Heart left ventricle (tissue), 13 donors: ENCODE data around the gene PCDH8.

ENCODE experiments used
- POLR2A ChIP-seq, 2 donors: fragments of 450-650 bp; IDR thresholded peaks; one replicate each; pipeline ENCODE4 v1.6.1; 2017; ENCODE audit warnings: antibody characterized with exemption in 2 of 2, mild to moderate bottlenecking in 2 of 2, moderate library complexity in 2 of 2
- TF ChIP-seq, protein P1 (sequence below), 12 donors: fragments of 200-600 bp; sonication (generic) in 4 of 12; IDR thresholded peaks; one replicate each; pipeline versions ENCODE4 v1.5.0 to v1.8.0; 2018 to 2022; ENCODE audit warnings: antibody characterized with exemption in 12 of 12, mild to moderate bottlenecking in 5 of 12
- donor health status: ischemic (EF 13 %, LVEDD 7.1; RV severe dilation, severe dysfunction).
- donor health status: DM: no; HTN: yes; CAD: no.
- donor health status: DM: no; HTN: no; CAD: no.
- donor health status: ischemic (EF 25% LVEDD 6.9; RV normal size, moderate dysfunction).
- donor health status: ischemic (EF 25% LVEDD 5.7; RV mildly dilated, moderate dysfunction).
- donor health status: ischemic (EF 35%, LVEDD 5.7; RV mildly dilated, moderate dysfunction).
- donor health status: nonischemic (EF 11% LVEDD 7.7; RV severe dilation, severe dysfunction).
- donor health status: DM: yes; HTN: yes; CAD: no.
- donor health status: PGD.
- donor health status: ischemic (EF 29% LVEDD 5.4; RV normal size, mild dysfunction).
- donor health status: nonischemic (EF 23%, LVEDD 6.1; RV moderate dilation, normal function).

- TF ChIP-seq, protein P1, sequence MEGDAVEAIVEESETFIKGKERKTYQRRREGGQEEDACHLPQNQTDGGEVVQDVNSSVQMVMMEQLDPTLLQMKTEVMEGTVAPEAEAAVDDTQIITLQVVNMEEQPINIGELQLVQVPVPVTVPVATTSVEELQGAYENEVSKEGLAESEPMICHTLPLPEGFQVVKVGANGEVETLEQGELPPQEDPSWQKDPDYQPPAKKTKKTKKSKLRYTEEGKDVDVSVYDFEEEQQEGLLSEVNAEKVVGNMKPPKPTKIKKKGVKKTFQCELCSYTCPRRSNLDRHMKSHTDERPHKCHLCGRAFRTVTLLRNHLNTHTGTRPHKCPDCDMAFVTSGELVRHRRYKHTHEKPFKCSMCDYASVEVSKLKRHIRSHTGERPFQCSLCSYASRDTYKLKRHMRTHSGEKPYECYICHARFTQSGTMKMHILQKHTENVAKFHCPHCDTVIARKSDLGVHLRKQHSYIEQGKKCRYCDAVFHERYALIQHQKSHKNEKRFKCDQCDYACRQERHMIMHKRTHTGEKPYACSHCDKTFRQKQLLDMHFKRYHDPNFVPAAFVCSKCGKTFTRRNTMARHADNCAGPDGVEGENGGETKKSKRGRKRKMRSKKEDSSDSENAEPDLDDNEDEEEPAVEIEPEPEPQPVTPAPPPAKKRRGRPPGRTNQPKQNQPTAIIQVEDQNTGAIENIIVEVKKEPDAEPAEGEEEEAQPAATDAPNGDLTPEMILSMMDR (IDR thresholded peaks at IDR 0.05) = no peak
- TF ChIP-seq POLR2A (IDR thresholded peaks at IDR 0.05) = no peak
Observed at GRCh38 chr13:52794589-52794988, 53.9 kb downstream of the PCDH8 start.
